A549 (cell line): ENCODE measurements around the gene PDCD2L. TPM values are rescaled to one million over a fixed set of nuclear protein-coding genes. Genes with fewer than 3 reads are reported as not detected.
"Not testable (repeated sequence)": the region's sequence is repeated elsewhere in the genome, so short reads cannot be mapped to it uniquely, and the experiment has no call there.

Experiments
- ATAC-seq, 2 experiments: fragments of 200-7000 bp in 1 of 2; fragments of >200 bp in 1 of 2; cut with Nextera tagmentation in 1 of 2; cut with Tn5 transposase in 1 of 2; 3 replicates each; pipeline versions ENCODE4 v1.8.0 to v1.9.1; 2018 to 2020; ENCODE audit warnings: mild to moderate bottlenecking in 1 of 2, moderate library complexity in 1 of 2
- CTCF ChIA-PET: fragments of 300-600 bp; sonication (Branson Sonifier 250); formaldehyde crosslinking; extraction: SDS; loops from one replicate; lab custom pipeline; 2021; ENCODE audit warnings: antibody characterized with exemption, inconsistent platforms; lab: Yijun Ruan, JAX
- POLR2A ChIA-PET: fragments of 350-600 bp; formaldehyde crosslinking; extraction: SDS; loops from one replicate; lab custom pipeline; 2021; ENCODE audit warnings: antibody characterized with exemption, inconsistent platforms; lab: Yijun Ruan, JAX
- DNase-seq, 2 experiments: peaks; one replicate each; pipeline versions ENCODE4 v3.0.0 to v3.0.0-alpha.2; 2011 to 2016; ENCODE audit warnings: low read depth in 1 of 2, low spot score in 1 of 2
- FAIRE-seq: peaks from 2 replicates; lab custom pipeline; 2011; peaks lifted over from hg19 to GRCh38; lab: Jason Lieb, UNC
- H3K27ac ChIP-seq, 2 experiments: fragments of >200 bp; sonication (Bioruptor Twin); formaldehyde crosslinking; 3 replicates each; pipeline ENCODE4 v1.5.1; 2016 to 2017
- H3K4me1 ChIP-seq: fragments of >200 bp; sonication (Bioruptor Twin); formaldehyde crosslinking; 3 replicates; pipeline ENCODE4 v1.6.1; 2016
- H3K4me2 ChIP-seq: fragments of >200 bp; sonication (Bioruptor Twin); formaldehyde crosslinking; 3 replicates; pipeline ENCODE4 v1.6.1; 2016
- H3K4me3 ChIP-seq: fragments of >200 bp; sonication (Bioruptor Twin); formaldehyde crosslinking; 3 replicates; pipeline ENCODE4 v1.5.1; 2016
- H3K9me3 ChIP-seq: fragments of >200 bp; sonication (Bioruptor Twin); formaldehyde crosslinking; 3 replicates; pipeline ENCODE4 v1.6.1; 2016
- CHD4 ChIP-seq: fragments of 200-600 bp; sonication (generic); IDR thresholded peaks from 2 replicates; pipeline ENCODE4 v1.6.1; 2016; ENCODE audit warnings: antibody characterized with exemption, mild to moderate bottlenecking, borderline replicate concordance
- FOSL2 ChIP-seq, 2 experiments: fragments of 450-650 bp in 1 of 2; fragments of >200 bp in 1 of 2; sonication (Bioruptor Twin) in 1 of 2; formaldehyde crosslinking; IDR thresholded peaks; 2 replicates each; pipeline versions ENCODE4 v1.5.0 to v1.6.1; 2016 to 2020; ENCODE audit warnings: mild to moderate bottlenecking in 1 of 2, moderate library complexity in 1 of 2
- GATA3 ChIP-seq: IDR thresholded peaks from 2 replicates; pipeline ENCODE4 v1.6.1; 2012; ENCODE audit warnings: borderline replicate concordance
- HDAC2 ChIP-seq: fragments of 200-600 bp; sonication (generic); IDR thresholded peaks from 2 replicates; pipeline ENCODE4 v1.6.1; 2016
- HEYL ChIP-seq: fragments of 250-450 bp; sonication (Bioruptor Pico); IDR thresholded peaks from 2 replicates; pipeline ENCODE4 v1.8.0; 2021; ENCODE audit warnings: mild to moderate bottlenecking, moderate library complexity
- HOXB13 ChIP-seq: fragments of 250-450 bp; sonication (Bioruptor Pico); IDR thresholded peaks from 2 replicates; pipeline ENCODE4 v1.5.0; 2020; ENCODE audit warnings: low read depth, mild to moderate bottlenecking, moderate library complexity
- KDM5A ChIP-seq: fragments of 200-600 bp; sonication (generic); IDR thresholded peaks from 2 replicates; pipeline ENCODE4 v1.6.1; 2016; ENCODE audit warnings: antibody characterized with exemption, mild to moderate bottlenecking
- NFE2L2 ChIP-seq: fragments of 150-350 bp; conservative IDR thresholded peaks from 2 replicates; pipeline ENCODE4 v1.6.1; 2014; ENCODE audit warnings: low read length
- NPAS2 ChIP-seq: fragments of 250-450 bp; sonication (Bioruptor Pico); IDR thresholded peaks from 2 replicates; pipeline ENCODE4 v1.8.0; 2022; ENCODE audit warnings: mild to moderate bottlenecking, moderate library complexity, borderline replicate concordance
- NR3C1 ChIP-seq: fragments of >200 bp; sonication (Bioruptor Twin); formaldehyde crosslinking; IDR thresholded peaks from 3 replicates; pipeline ENCODE4 v1.6.1; 2017
- PHF8 ChIP-seq: fragments of 200-600 bp; sonication (generic); IDR thresholded peaks from 2 replicates; pipeline ENCODE4 v1.6.1; 2016; ENCODE audit warnings: low read depth, mild to moderate bottlenecking, antibody characterized with exemption, moderate library complexity, borderline replicate concordance
- RFX5 ChIP-seq: fragments of 450-650 bp; IDR thresholded peaks from 2 replicates; pipeline ENCODE4 v1.7.1; 2014; ENCODE audit warnings: antibody characterized with exemption, mild to moderate bottlenecking, moderate library complexity
- RNF2 ChIP-seq: fragments of 200-600 bp; sonication (generic); IDR thresholded peaks from 2 replicates; pipeline ENCODE4 v1.6.1; 2016; ENCODE audit warnings: low read depth, mild to moderate bottlenecking, antibody characterized with exemption, moderate library complexity, borderline replicate concordance
- TP53 ChIP-seq: fragments of 250-450 bp; sonication (Bioruptor Pico); IDR thresholded peaks from 2 replicates; pipeline ENCODE4 v1.5.0; 2021; ENCODE audit warnings: mild to moderate bottlenecking, moderate library complexity
- ZC3H11A ChIP-seq: fragments of 450-650 bp; IDR thresholded peaks from 2 replicates; pipeline ENCODE4 v1.6.1; 2014; ENCODE audit warnings: antibody characterized with exemption, mild to moderate bottlenecking
- ZFP36 ChIP-seq: fragments of 450-650 bp; IDR thresholded peaks from 2 replicates; pipeline ENCODE4 v1.6.1; 2014; ENCODE audit warnings: borderline replicate concordance; ENCODE audit not compliant: partially characterized antibody
- ZNF302 ChIP-seq: fragments of 250-450 bp; sonication (Bioruptor Pico); IDR thresholded peaks from 2 replicates; pipeline ENCODE4 v1.9.0; 2021; ENCODE audit warnings: inconsistent platforms, mild to moderate bottlenecking, moderate library complexity
- WGBS: methylation state at CpG from one replicate; pipeline ENCODE4 v1.1.6; 2017; ENCODE audit errors: missing lambda C conversion rate; 5-methylcytosine and 5-hydroxymethylcytosine counted together
- polyA plus RNA-seq, 4 experiments: library from polyadenylated mRNA; depleted of rRNA in 3 of 4; stranded (reverse); fragments of >200 nt; fragmentation: RNase III in 1 of 4; extraction: RNeasy Plus Mini Kit Qiagen cat#74134 plus additional on column Dnase treatment in 1 of 4; gene quantifications; 2 replicates in 3 of 4; 3 replicates in 1 of 4; pipeline ENCODE4 v1.2.3, GENCODE V29; 2011 to 2017
- TF ChIP-seq, protein P1 (sequence below): IDR thresholded peaks from 2 replicates; pipeline ENCODE4 v1.6.1; 2012
- TF ChIP-seq, protein P2 (sequence below): IDR thresholded peaks from 2 replicates; pipeline ENCODE4 v1.6.1; 2012; ENCODE audit warnings: low read depth, borderline replicate concordance
- TF ChIP-seq, protein P3 (sequence below): fragments of 450-650 bp; IDR thresholded peaks from 2 replicates; pipeline ENCODE4 v1.6.1; 2014; ENCODE audit warnings: antibody characterized with exemption

PDCD2L gene
- polyA plus RNA-seq, 2 of the 4 experiments (the other 2 are of a cell fraction), result 31.5 to 68.9 TPM

DNA sequence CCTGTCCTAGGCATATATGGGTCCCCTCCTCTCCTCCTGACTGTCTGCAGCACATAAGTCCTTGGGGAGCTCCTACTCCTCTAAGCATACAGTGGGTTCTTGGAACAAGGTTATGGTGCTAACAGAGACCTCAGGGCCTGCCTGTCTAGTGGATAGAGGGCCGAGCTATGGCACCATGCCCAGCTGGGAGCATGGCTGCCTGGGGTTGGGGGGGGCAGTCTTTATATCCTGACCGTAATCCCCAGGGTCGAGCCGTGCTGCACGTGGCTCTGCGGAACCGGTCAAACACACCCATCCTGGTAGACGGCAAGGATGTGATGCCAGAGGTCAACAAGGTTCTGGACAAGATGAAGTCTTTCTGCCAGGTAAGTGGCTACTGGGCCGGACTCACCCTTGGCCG, 35.9 kb upstream of the PDCD2L start:
- Histone ChIP-seq H3K9me3 (no peaks in the 10 kb centered on the region), H3K4me3 (no peak overlapping the region), H3K4me2 (no peak overlapping the region), H3K4me1 (peaks cover 25% of the 10 kb centered on the region), H3K27ac (no peak overlapping the region)
- WGBS, result 91% methylated on average over 10 of the region's 10 CpGs
- ATAC-seq, result no peak
- no peak for DNase-seq
- TF ChIP-seq NR3C1 (no peak), PHF8 (no peak), KDM5A (no peak), ZFP36 (no peak), NPAS2 (CRISPR knock-in tag) (no peak), HDAC2 (no peak), CHD4 (no peak), ZC3H11A (no peak), GATA3 (no peak), RNF2 (no peak), RFX5 (no peak), NFE2L2 (no peak), HEYL (CRISPR knock-in tag) (no peak)
- TF ChIP-seq, protein P1, sequence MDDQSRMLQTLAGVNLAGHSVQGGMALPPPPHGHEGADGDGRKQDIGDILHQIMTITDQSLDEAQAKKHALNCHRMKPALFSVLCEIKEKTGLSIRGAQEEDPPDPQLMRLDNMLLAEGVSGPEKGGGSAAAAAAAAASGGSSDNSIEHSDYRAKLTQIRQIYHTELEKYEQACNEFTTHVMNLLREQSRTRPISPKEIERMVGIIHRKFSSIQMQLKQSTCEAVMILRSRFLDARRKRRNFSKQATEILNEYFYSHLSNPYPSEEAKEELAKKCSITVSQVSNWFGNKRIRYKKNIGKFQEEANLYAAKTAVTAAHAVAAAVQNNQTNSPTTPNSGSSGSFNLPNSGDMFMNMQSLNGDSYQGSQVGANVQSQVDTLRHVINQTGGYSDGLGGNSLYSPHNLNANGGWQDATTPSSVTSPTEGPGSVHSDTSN, result no peak
- TF ChIP-seq, protein P2, sequence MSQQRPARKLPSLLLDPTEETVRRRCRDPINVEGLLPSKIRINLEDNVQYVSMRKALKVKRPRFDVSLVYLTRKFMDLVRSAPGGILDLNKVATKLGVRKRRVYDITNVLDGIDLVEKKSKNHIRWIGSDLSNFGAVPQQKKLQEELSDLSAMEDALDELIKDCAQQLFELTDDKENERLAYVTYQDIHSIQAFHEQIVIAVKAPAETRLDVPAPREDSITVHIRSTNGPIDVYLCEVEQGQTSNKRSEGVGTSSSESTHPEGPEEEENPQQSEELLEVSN, result no peak
- TF ChIP-seq, all 56 proteins: peak for 0
- no peak for FAIRE-seq
- ChIA-PET CTCF (interaction anchor here (0.6 to 3.3 kb wide), 8 partner anchors 9 to 113 kb away, joined by 3 to 20 read pairs (median 6); partner anchors contain the start of gene WTIP), POLR2A (interaction anchor here (2.3 kb wide), 1 partner anchor 9 kb away, joined by 9 read pairs; no protein-coding TSS in a partner anchor)

DNA sequence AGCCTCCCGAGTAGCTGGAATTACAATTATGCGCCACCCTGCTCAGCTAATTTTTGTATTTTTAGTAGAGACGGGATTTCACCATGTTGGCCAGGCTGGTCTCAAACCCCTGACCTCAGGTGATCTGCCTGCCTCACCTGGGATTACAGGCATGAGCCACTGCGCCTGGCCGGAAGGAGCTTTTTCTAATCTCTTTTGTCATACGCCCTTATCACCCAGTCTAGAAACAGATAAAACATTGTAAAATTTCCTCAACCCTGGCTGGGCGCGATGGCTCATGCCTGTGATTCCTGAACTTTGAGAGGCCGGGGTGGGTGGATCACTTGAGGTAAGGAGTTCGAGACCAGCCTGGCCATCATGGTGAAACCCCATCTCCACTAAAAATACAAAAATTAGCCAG, 35.0 kb upstream of the PDCD2L start:
- ATAC-seq, H3K27ac ChIP-seq, FAIRE-seq, H3K4me2 ChIP-seq, H3K9me3 ChIP-seq, DNase-seq, H3K4me3 ChIP-seq: not testable (repeated sequence)
- WGBS, result 94% methylated on average over 10 of the region's 10 CpGs
- peaks cover 23% of the 10 kb centered on the region for H3K4me1 ChIP-seq
- ChIA-PET CTCF (interaction anchor here (0.7 to 3.3 kb wide), 9 partner anchors 8 to 33 kb away, joined by 3 to 20 read pairs (median 7); no protein-coding TSS in a partner anchor), POLR2A (interaction anchor here (0.6 to 2.3 kb wide), 2 partner anchors 10 to 15 kb away, joined by 6 to 9 read pairs; no protein-coding TSS in a partner anchor)

DNA sequence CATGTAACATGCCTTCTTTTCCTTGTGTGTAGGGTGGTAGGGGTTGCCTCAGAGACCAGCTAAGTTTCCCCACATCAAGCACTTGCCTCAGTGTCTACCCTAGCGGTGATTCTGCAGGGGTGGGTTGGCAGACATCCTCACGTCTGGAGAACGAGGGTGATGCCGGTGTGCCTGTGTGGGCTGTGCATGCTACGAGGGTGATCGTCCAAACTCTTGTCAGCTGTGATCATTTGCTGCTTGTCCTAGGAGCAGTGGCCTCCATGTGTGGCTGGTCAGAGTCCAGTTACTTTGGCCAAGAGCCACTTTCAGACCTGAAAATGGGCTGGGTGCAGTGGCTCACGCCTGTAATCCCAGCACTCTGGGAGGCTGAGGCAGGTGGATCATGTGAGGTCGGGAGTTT, 34.1 kb upstream of the PDCD2L start:
- Histone ChIP-seq H3K4me3 (no peak overlapping the region), H3K4me1 (peaks cover 18% of the 10 kb centered on the region), H3K4me2 (no peak overlapping the region), H3K27ac (no peak overlapping the region), H3K9me3 (no peaks in the 10 kb centered on the region)
- DNase-seq (no peak), FAIRE-seq (no peak), ATAC-seq (no peak)
- POLR2A ChIA-PET, result interaction anchor here (2.3 kb wide), 1 partner anchor 11 kb away, joined by 9 read pairs; no protein-coding TSS in a partner anchor
- TF ChIP-seq FOSL2 (IDR thresholded peaks at IDR 0.05), result no peak
- no peak for TF ChIP-seq FOSL2 (CRISPR knock-in tag; IDR thresholded peaks at IDR 0.05)
- no peak for TF ChIP-seq ZNF302 (CRISPR knock-in tag)
- TF ChIP-seq, protein P1, result no peak
- TF ChIP-seq, protein P3, sequence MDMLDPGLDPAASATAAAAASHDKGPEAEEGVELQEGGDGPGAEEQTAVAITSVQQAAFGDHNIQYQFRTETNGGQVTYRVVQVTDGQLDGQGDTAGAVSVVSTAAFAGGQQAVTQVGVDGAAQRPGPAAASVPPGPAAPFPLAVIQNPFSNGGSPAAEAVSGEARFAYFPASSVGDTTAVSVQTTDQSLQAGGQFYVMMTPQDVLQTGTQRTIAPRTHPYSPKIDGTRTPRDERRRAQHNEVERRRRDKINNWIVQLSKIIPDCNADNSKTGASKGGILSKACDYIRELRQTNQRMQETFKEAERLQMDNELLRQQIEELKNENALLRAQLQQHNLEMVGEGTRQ, result no peak
- TF ChIP-seq TP53 (CRISPR knock-in tag), result no peak
- TF ChIP-seq NFE2L2, result no peak
- TF ChIP-seq HOXB13, result no peak
- WGBS, result 92% methylated on average over 8 of the region's 8 CpGs
- CTCF ChIA-PET, result interaction anchor here (0.8 to 3.3 kb wide), 9 partner anchors 8 to 132 kb away, joined by 3 to 20 read pairs (median 6); no protein-coding TSS in a partner anchor
